Pancreas (tissue), 10 donors: ENCODE measurements around the gene MEGF11. TPM values are rescaled to one million over a fixed set of nuclear protein-coding genes. Genes with fewer than 3 reads are reported as not detected.
"Not testable (repeated sequence)": the region's sequence is repeated elsewhere in the genome, so short reads cannot be mapped to it uniquely, and the experiment has no call there.

Experiments
- ATAC-seq, 4 donors: fragments of 200-7000 bp; cut with Tn5 transposase; one replicate each; pipeline versions ENCODE4 v1.8.0 to v1.9.1; 2020; ENCODE audit warnings: mild to moderate bottlenecking in 4 of 4, moderate library complexity in 4 of 4
- DNase-seq, 6 donors: peaks; one replicate each; pipeline ENCODE4 v3.0.0-alpha.2; 2020
- FAIRE-seq: peaks from 2 replicates; lab custom pipeline; 2012; peaks lifted over from hg19 to GRCh38; lab: Jason Lieb, UNC
- H3K27ac ChIP-seq, 4 donors: fragments of 200-600 bp; sonication (generic); 1 replicate in 3 of 4; 2 replicates in 1 of 4; pipeline versions ENCODE4 v1.5.0 to v1.8.0; 2020
- H3K27me3 ChIP-seq, 4 donors: fragments of 200-600 bp; one replicate each; pipeline ENCODE4 v1.8.0; 2021
- H3K36me3 ChIP-seq, 3 donors: fragments of 200-600 bp; sonication (generic) in 1 of 3; one replicate each; pipeline versions ENCODE4 v1.5.0 to v1.8.0; 2020 to 2021
- H3K4me1 ChIP-seq, 3 donors: fragments of 200-600 bp; one replicate each; pipeline ENCODE4 v1.8.0; 2021
- H3K4me3 ChIP-seq, 4 donors: fragments of 200-600 bp; sonication (generic) in 2 of 4; one replicate each; pipeline versions ENCODE4 v1.5.0 to v1.8.0; 2020 to 2021
- H3K9me3 ChIP-seq, 4 donors: fragments of 200-600 bp; one replicate each; pipeline ENCODE4 v1.8.0; 2021
- WGBS, 2 donors: extraction: QIAGEN DNeasy Blood & Tissue Kit; methylation state at CpG; one replicate each; pipeline ENCODE4 v1.1.7; 2013; 5-methylcytosine and 5-hydroxymethylcytosine counted together
- intact Hi-C, 3 donors: fragments of 100-400 bp; cut with DNase I; formaldehyde crosslinking; loops; one replicate each; pipeline versions ENCODE4 v1.11.1 to v1.14.2; 2022
- polyA plus RNA-seq, 2 donors: library from polyadenylated mRNA; stranded (reverse); fragments of 200-250 nt; gene quantifications; one replicate each; pipeline ENCODE4 v1.2.3, GENCODE V29; 2013
- total RNA-seq, 6 donors: library from RNA; stranded (reverse); fragmentation: NEBNext Ultra II Directional in 4 of 6; extraction: Animal tissue kit (Norgen Biotek cat#: 25700) in 4 of 6; gene quantifications; one replicate each; pipeline versions ENCODE4 v1.2.1 to v1.2.4, GENCODE V29; 2021 to 2023
- TF ChIP-seq, protein P1 (sequence below), 4 donors: fragments of 200-600 bp; sonication (generic) in 3 of 4; IDR thresholded peaks; one replicate each; pipeline versions ENCODE4 v1.5.0 to v1.8.0; 2021; ENCODE audit warnings: antibody characterized with exemption in 4 of 4
- donor health status: healthy with polysubstance abuse.
- donor health status: DM: no; HTN: no; CAD: no; lungs with moderate emphysema.
- donor health status: DM: no; HTN: no; CAD: no.
- donor health status: control.
- donor health status: control.
- donor health status: Bipolar disorder and iron deficiency.
- donor health status: DM: yes; HTN: yes; CAD: no.
- donor health status: DM: no; HTN: no; CAD: no.
- donor health status: DM: no; HTN: no; CAD: no.
- donor health status: DM: yes; HTN: yes; CAD: no.

Gene MEGF11
- total and polyA plus RNA-seq, 8 donors, result 0.19 to 0.87 (median 0.37) TPM

DNA sequence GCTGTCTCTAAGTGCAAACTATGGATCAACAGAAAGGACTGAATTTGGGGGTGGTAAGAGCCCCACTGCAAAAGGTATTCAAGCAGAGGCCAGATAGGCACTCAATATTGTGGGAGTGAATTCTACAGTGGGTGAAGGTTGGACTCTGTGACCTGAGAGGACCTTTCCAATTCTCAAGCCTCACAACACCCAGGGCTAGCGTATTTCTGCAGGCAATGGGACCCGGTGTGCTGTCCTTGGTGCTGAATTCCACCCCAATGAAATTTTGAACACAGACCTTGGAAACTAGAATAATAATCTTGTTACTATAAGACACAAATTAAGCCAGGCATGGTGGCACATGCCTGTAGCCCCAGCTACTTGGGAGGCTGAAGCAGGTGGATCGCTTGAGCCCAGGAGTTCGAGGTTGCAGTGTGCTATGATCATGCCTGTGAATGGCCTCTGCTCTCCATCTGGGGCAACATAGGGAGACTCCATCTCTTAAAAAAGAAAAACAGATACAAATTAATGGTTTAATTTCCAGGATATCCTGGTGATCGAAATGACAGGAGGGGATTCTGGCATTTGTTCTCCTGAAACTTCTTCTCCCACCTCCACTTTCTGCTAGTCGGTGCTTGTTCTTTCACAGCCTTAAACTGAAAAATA, 248.8 kb downstream of the MEGF11 start:
- no peaks in the 10 kb centered on the region for H3K4me1 ChIP-seq
- ATAC-seq, result peak in 2 of 4 donors; percentile 74 to 80
- 42 to 43% methylated on average over 6 of the region's 6 CpGs for WGBS, 2 donors
- TF ChIP-seq, protein P1, sequence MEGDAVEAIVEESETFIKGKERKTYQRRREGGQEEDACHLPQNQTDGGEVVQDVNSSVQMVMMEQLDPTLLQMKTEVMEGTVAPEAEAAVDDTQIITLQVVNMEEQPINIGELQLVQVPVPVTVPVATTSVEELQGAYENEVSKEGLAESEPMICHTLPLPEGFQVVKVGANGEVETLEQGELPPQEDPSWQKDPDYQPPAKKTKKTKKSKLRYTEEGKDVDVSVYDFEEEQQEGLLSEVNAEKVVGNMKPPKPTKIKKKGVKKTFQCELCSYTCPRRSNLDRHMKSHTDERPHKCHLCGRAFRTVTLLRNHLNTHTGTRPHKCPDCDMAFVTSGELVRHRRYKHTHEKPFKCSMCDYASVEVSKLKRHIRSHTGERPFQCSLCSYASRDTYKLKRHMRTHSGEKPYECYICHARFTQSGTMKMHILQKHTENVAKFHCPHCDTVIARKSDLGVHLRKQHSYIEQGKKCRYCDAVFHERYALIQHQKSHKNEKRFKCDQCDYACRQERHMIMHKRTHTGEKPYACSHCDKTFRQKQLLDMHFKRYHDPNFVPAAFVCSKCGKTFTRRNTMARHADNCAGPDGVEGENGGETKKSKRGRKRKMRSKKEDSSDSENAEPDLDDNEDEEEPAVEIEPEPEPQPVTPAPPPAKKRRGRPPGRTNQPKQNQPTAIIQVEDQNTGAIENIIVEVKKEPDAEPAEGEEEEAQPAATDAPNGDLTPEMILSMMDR (IDR thresholded peaks at IDR 0.05), result no peak
- no peaks in the 10 kb centered on the region for H3K36me3 ChIP-seq
- intact Hi-C loops, result no loop called here
- H3K27ac ChIP-seq, result no peak overlapping the region
- peak in 1 of 6 donors; percentile 34 for DNase-seq
- no peaks in the 10 kb centered on the region for H3K27me3 ChIP-seq
- no peak for FAIRE-seq
- no peak overlapping the region for H3K4me3 ChIP-seq
- H3K9me3 ChIP-seq, result no peaks in the 10 kb centered on the region

- H3K27me3 ChIP-seq, ATAC-seq, DNase-seq, intact Hi-C loops, H3K27ac ChIP-seq, H3K36me3 ChIP-seq, H3K4me1 ChIP-seq, FAIRE-seq, H3K9me3 ChIP-seq, H3K4me3 ChIP-seq: not testable (repeated sequence)
- 88 to 89% methylated on average over 4 of the region's 4 CpGs for WGBS, 2 donors
Observed at GRCh38 chr15:66003129-66003528, 250.4 kb downstream of the MEGF11 start.

DNA sequence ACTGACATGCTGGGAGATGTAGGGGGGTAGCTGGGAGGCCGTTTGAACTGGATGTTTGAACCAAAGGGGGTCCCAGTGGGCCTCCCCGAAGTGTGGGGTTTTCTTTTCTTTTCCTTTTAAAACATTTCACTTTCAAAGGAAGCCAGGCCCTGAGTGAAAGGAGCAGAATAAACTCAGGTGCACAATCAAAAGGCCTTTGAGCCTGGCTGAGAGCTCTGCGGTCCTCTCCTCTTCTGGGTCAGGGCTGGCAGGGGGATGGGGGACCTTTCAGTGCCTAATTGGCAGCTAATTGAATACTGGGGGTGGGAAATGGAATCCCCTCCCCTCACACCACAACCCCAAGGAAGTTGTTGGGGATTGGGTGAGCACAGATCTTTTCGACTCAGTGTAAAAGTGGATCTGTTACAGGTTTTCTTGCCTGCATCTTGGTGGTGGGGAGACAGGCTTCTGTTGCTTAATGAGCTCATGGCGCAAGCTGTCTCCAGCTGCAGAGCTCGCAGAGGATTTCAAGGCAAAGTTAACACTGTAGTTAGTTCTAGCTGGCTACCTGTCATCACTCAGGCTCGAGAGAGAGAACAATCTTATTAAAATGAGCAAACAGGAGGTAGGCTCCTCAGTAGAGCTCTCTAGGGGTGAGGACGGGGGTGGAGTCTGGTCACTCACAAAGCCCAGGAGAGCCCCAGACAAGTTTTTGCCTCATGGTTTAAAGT, 251.7 kb downstream of the MEGF11 start:
- no peak for DNase-seq
- no peak for ATAC-seq
- H3K4me1 ChIP-seq, result no peaks in the 10 kb centered on the region
- no peaks in the 10 kb centered on the region for H3K36me3 ChIP-seq
- WGBS, 2 donors, result 46 to 56% methylated on average over 8 of the region's 8 CpGs
- intact Hi-C loops, result no loop called here
- FAIRE-seq, result no peak
- H3K27me3 ChIP-seq, result no peaks in the 10 kb centered on the region
- no peak overlapping the region for H3K4me3 ChIP-seq
- H3K27ac ChIP-seq, result no peak overlapping the region
- H3K9me3 ChIP-seq, result no peaks in the 10 kb centered on the region
- TF ChIP-seq, protein P1 (IDR thresholded peaks at IDR 0.05), result no peak

GRCh38 chr15:66001042-66001441, 252.5 kb downstream of the MEGF11 start:
- H3K27ac ChIP-seq, result no peak overlapping the region
- ATAC-seq (no peak), DNase-seq (no peak), FAIRE-seq (no peak)
- no peaks in the 10 kb centered on the region for H3K9me3 ChIP-seq
- TF ChIP-seq, protein P1 (IDR thresholded peaks at IDR 0.05), result no peak
- WGBS, 2 donors, result 61 to 65% methylated on average over 5 of the region's 5 CpGs
- H3K27me3 ChIP-seq, result no peaks in the 10 kb centered on the region
- H3K4me1 ChIP-seq, result no peaks in the 10 kb centered on the region
- H3K36me3 ChIP-seq, result no peaks in the 10 kb centered on the region
- H3K4me3 ChIP-seq, result no peak overlapping the region
- intact Hi-C loops, result no loop called here

GRCh38 chr15:65998486-65998885, 255.1 kb downstream of the MEGF11 start:
- intact Hi-C loops, result no loop called here
- Histone ChIP-seq H3K4me3 (no peak overlapping the region), H3K9me3 (no peaks in the 10 kb centered on the region), H3K27me3 (no peaks in the 10 kb centered on the region), H3K27ac (no peak overlapping the region), H3K4me1 (no peaks in the 10 kb centered on the region), H3K36me3 (no peaks in the 10 kb centered on the region)
- TF ChIP-seq, protein P1 (IDR thresholded peaks at IDR 0.05), result no peak
- no peak for DNase-seq
- FAIRE-seq, result no peak
- ATAC-seq, result no peak
- 80 to 83% methylated on average over 9 of the region's 9 CpGs for WGBS, 2 donors
